Measurements from ENCODE around the gene CA10. TPM values are rescaled to one million over a fixed set of nuclear protein-coding genes. Genes with fewer than 3 reads are reported as not detected.

Gene CA10
- total RNA-seq, 2 donors from 2014 or later, result not detected

- intact Hi-C loops (cut with DNase I, micrococcal nuclease), result no loop called here
- ATAC-seq (no peak), DNase-seq (no peak)
These were observed 475.2 kb downstream of the CA10 start for GRCh38 chr17:51683291-51683690.

DNA sequence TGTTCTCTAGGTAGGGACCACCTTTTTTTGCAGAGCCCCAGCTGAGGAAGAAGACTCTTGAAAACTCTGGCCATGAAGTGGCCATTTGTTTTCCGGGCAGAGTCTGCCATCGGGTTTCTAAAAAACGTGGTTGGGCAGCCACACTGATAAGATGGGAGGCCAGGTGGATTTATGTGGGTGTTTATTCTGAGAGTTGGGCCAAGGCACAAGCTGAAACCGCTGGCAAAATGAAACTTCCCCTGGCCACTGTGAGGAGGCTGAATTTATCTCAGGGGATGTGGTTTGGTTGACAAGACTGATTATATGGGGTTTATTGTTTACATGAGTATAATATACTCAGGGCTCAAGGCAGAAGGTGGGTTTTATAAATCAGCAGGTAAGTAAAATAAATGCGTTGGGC lies 476.4 kb downstream of the CA10 start:
- ATAC-seq, result no peak

DNA sequence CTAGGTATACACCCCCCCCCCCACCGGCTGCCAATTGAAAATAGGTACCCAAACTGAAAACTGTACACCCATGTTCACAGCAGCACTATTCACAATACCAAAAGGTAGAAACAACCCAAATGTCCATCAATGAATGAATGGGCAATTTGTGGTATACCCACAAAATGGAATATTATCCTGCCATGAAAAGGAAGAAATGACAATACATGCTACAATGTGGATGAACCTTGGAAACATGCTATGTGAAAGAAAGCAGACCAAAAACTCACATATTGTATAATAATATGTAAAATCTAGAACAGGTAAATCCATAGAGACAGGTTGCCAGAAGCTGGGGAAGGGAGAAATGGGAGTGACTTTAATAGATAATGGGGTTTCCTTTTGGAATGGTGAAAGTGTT lies 480.6 kb downstream of the CA10 start:
- intact Hi-C loops (cut with DNase I, micrococcal nuclease), result no loop called here
- no peak for ATAC-seq
- DNase-seq, result no peak

More for the DNA sequence above, 476.4 kb downstream of the CA10 start:
- intact Hi-C loops (cut with DNase I, micrococcal nuclease), result no loop called here
- no peak for DNase-seq

DNA sequence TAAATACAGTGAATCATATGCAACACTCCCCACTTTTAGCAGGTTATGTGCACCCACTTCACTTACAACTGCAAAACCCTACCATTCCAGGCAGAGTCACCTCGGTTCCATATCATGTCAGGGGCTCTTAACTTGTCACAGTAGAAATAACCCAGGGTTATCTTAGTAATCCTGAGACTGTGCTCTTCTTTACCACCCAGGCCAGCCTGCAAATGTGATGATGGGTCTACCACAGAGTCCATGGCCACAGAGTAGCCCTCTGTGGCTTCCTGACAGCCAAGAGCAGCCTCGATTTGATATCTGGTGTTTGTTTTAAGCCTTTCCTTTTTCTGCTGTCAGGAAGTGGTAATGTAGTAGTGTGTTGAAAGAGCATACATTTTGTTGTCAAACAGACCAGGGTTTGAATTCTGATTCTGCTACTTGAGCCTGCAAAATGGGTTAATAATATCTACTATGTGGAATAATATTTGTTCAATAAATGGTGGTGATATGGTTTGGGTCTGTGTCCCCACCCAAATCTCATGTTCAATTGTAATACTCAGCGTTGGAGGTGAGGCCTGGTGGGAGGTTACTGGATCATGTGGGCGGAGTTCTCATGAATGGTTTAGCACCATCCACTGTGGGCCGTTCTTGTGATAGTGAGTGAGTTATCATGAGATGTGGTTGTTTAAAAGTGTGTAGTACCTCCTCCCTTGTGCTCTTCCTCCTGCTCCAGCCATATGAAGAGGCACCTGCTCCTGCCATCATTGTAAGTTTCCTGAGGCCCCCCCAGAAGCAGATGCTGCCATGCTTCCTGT lies 481.6 kb downstream of the CA10 start:
- ATAC-seq (no peak), DNase-seq (no peak)
- intact Hi-C loops (cut with DNase I, micrococcal nuclease), result no loop called here

DNA sequence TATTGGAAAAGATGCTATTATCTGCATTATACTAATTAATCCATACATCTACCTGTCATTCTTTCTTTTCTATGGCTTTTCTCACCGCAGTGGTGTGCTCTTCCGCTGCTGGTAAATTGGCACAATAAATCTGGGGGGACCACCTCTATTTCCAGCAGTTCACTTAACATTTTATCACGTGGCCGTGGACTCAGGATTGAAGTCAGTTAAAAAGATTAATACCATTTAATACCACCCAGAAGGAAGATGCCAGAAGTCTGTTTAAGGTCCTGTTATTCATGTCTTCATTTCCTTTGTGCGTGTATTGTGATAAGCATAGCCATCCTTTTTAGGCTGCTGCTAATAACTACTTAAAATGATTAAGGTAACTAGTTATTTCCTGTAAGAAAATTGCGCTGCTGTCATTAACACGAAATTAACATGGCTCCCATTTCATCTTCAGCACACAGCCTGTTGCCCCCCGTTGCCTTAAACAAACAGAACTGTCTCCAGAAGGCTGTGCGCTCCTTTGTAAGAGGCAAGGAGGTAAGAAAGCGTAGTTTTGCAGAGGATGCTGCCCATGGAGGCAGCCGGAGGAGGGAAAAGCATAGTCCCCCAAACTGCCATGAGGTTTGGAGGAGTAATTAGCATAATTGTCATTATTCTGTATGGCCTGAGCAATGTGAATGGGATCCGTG lies 483.8 kb downstream of the CA10 start:
- DNase-seq (no peak), ATAC-seq (no peak)
- intact Hi-C loops (cut with DNase I, micrococcal nuclease), result no loop called here

GRCh38 chr17:51673070-51673469 lies 485.4 kb downstream of the CA10 start:
- ATAC-seq (no peak), DNase-seq (no peak)
- intact Hi-C loops (cut with DNase I, micrococcal nuclease), result no loop called here

GRCh38 chr17:51672065-51672464 lies 486.4 kb downstream of the CA10 start:
- ATAC-seq (no peak), DNase-seq (no peak)
- intact Hi-C loops (cut with DNase I, micrococcal nuclease), result no loop called here

- no peak for ATAC-seq
- DNase-seq, result no peak
- intact Hi-C loops (cut with DNase I, micrococcal nuclease), result no loop called here
These were observed 487.6 kb downstream of the CA10 start for GRCh38 chr17:51670899-51671298.

GRCh38 chr17:51668963-51669246 lies 489.6 kb downstream of the CA10 start:
- intact Hi-C loops (cut with DNase I, micrococcal nuclease), result no loop called here
- ATAC-seq (no peak), DNase-seq (no peak)

- no peak for DNase-seq
- ATAC-seq, result no peak
- intact Hi-C loops (cut with DNase I, micrococcal nuclease), result no loop called here
These were observed 490.2 kb downstream of the CA10 start for GRCh38 chr17:51668155-51668962.

- ATAC-seq (no peak), DNase-seq (no peak)
- intact Hi-C loops (cut with DNase I, micrococcal nuclease), result no loop called here
These were observed 490.8 kb downstream of the CA10 start for GRCh38 chr17:51667706-51668083.

GRCh38 chr17:51666971-51667705 lies 491.4 kb downstream of the CA10 start:
- DNase-seq (no peak), ATAC-seq (no peak)
- intact Hi-C loops (cut with DNase I, micrococcal nuclease), result no loop called here

GRCh38 chr17:51662204-51663056 lies 496.1 kb downstream of the CA10 start:
- intact Hi-C loops (cut with DNase I, micrococcal nuclease), result no loop called here
- no peak for DNase-seq
- ATAC-seq, result no peak

DNA sequence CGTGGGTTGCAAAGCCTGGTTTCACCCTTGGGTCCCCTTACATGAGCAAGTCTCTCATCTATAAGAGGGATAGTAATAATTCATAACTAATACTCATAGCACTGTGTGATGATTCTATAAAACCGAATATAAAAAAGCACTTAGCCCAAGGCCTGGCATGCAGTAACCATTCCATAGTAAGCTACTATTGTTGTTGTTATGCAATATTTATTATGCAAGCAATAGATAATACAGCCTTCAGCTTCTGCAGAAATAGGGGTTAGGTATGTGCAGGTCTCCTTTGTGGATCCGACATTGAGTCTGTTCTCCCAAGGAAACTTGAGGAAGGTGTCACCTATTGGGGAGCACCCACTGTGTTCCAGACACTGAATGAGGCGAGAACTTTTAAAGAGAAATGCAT lies 497.1 kb downstream of the CA10 start:
- intact Hi-C loops (cut with DNase I, micrococcal nuclease), result no loop called here
- DNase-seq (no peak), ATAC-seq (no peak)

- no peak for DNase-seq
- ATAC-seq, result no peak
- intact Hi-C loops (cut with DNase I, micrococcal nuclease), result no loop called here
These were observed 498.2 kb downstream of the CA10 start for GRCh38 chr17:51660266-51660665.

- ATAC-seq, result no peak
- intact Hi-C loops (cut with DNase I, micrococcal nuclease), result no loop called here
- DNase-seq, result no peak
These were observed 501.3 kb downstream of the CA10 start for GRCh38 chr17:51657224-51657623.

DNA sequence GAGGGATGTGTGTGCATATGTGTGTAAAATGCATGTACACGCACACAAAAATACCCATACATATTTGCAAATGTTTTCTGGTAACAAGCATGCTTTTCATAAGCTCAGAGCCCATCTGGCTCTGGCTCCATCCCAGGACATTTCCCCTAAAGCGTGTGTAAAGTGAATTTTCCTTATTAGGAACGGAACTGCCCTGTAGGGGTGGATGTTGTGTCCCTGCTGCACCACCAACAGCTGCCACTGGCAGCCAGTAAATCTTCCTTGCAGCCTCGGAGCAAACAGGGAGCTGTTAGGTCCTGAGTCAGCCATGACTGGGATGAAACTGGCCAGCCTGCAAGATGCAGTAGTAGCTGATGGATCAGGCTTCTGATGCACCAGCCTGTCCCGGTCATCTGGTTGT lies 504.6 kb downstream of the CA10 start:
- intact Hi-C loops (cut with DNase I, micrococcal nuclease), result no loop called here
- no peak for DNase-seq
- ATAC-seq, result no peak

DNA sequence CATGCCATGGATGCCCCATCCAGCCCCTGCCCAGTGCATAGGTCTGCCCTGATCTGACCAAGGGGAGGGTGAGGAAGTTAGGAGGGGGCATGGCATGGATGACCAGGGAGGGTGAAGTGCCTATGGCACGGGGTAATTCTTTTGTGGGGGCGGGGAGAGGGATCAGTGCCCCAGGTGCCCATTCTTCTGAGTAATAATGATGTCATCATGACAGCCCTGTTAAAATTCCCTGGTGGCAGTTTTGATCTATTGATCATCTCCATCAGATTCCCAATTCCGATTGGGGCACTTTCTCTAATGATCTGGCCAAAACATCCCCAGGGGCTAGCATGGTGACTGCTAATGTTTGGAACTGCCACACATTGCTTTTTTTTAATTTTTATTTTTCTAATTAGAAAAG lies 506.0 kb downstream of the CA10 start:
- ATAC-seq (no peak), DNase-seq (no peak)
- intact Hi-C loops (cut with DNase I, micrococcal nuclease), result no loop called here
